Panc1 (cell line): Measurements from ENCODE around the gene SRSF4. TPM values are rescaled to one million over a fixed set of nuclear protein-coding genes. Genes with fewer than 3 reads are reported as not detected.

Experiments used
- ATAC-seq: fragments of 200-7000 bp; cut with Tn5 transposase; 2 replicates; pipeline ENCODE4 v1.9.1; 2020; ENCODE audit warnings: mild to moderate bottlenecking, moderate library complexity
- BruUV-seq: library from RNA; stranded (reverse); fragments of 400-500 nt; replicated peaks from 2 replicates; lab custom pipeline; 2021; lab: Mats Ljungman, UMichigan
- CTCF ChIA-PET: fragments of 300-600 bp; sonication (Branson Sonifier 250); formaldehyde crosslinking; loops from one replicate; lab custom pipeline; 2022; ENCODE audit warnings: antibody characterized with exemption; lab: Charles Lee
- POLR2A ChIA-PET: fragments of 300-600 bp; sonication (Branson Sonifier 250); formaldehyde crosslinking; loops from one replicate; lab custom pipeline; 2022; ENCODE audit warnings: antibody characterized with exemption; lab: Charles Lee
- DNase-seq: peaks from one replicate; pipeline ENCODE4 v3.0.0-alpha.2; 2010; ENCODE audit warnings: low read depth, low spot score
- H3K27ac ChIP-seq: 2 replicates; pipeline ENCODE4 v1.5.1; 2011; ENCODE audit warnings: mild to moderate bottlenecking, low read length, inconsistent platforms
- H3K27me3 ChIP-seq: fragments of 200-500 bp; sonication (Bioruptor generic); 2 replicates; pipeline ENCODE4 v1.6.0; 2014; ENCODE audit warnings: low read length, inconsistent platforms; ENCODE audit not compliant: control insufficient read depth, insufficient read depth
- H3K36me3 ChIP-seq: fragments of 200-500 bp; sonication (Bioruptor generic); 2 replicates; pipeline ENCODE4 v1.5.1; 2014; ENCODE audit warnings: inconsistent platforms, mild to moderate bottlenecking, low read length, moderate library complexity; ENCODE audit not compliant: control insufficient read depth, insufficient read depth
- H3K4me1 ChIP-seq: 2 replicates; pipeline ENCODE4 v1.5.1; 2011; ENCODE audit warnings: inconsistent platforms, mild to moderate bottlenecking, low read length, moderate library complexity; ENCODE audit not compliant: control insufficient read depth, insufficient read depth
- H3K4me3 ChIP-seq, 2 experiments: 2 replicates each; pipeline ENCODE4 v1.5.1; 2011 to 2012; ENCODE audit warnings: low read depth in 2 of 2, low read length in 2 of 2, mild to moderate bottlenecking in 2 of 2, inconsistent platforms in 1 of 2, moderate library complexity in 1 of 2
- H3K9me3 ChIP-seq: fragments of 200-500 bp; sonication (Bioruptor generic); 2 replicates; pipeline ENCODE4 v1.5.1; 2014; ENCODE audit warnings: low read depth, mild to moderate bottlenecking, inconsistent platforms, low read length, moderate library complexity; ENCODE audit not compliant: control insufficient read depth, insufficient read depth
- POLR2AphosphoS5 ChIP-seq: IDR thresholded peaks from 2 replicates; pipeline ENCODE4 v1.6.1; 2012; ENCODE audit warnings: mild to moderate bottlenecking, low read depth, low read length, moderate library complexity
- SIN3A ChIP-seq: IDR thresholded peaks from 2 replicates; pipeline ENCODE4 v1.6.1; 2012; ENCODE audit warnings: low read depth, mild to moderate bottlenecking, low read length, moderate library complexity, borderline replicate concordance; ENCODE audit not compliant: insufficient read depth
- TCF7L2 ChIP-seq: IDR thresholded peaks from 2 replicates; pipeline ENCODE4 v1.6.1; 2011; ENCODE audit warnings: mild to moderate bottlenecking, low read depth, low read length, inconsistent platforms
- in situ Hi-C: cut with HindIII; loops from 2 replicates; pipeline ENCODE4 v1.10.0; 2016; ENCODE audit warnings: low sequenced_read_pairs, low pct_unique_long_range_greater_than_20kb
- intact Hi-C: fragments of 100-400 bp; cut with micrococcal nuclease; formaldehyde crosslinking; loops from one replicate; pipeline ENCODE4 v1.10.0; 2022; ENCODE audit not compliant: unreplicated experiment
- total RNA-seq: library from RNA; stranded (reverse); gene quantifications from one replicate; pipeline ENCODE4 v1.2.1, GENCODE V29; 2021; ENCODE audit not compliant: unreplicated experiment
- TF ChIP-seq, protein P1 (sequence below), 2 experiments: IDR thresholded peaks; 2 replicates each; pipeline ENCODE4 v1.6.1; 2011 to 2012; ENCODE audit warnings: low read depth in 2 of 2, control low read depth in 1 of 2, low read length in 1 of 2, mild to moderate bottlenecking in 1 of 2, moderate library complexity in 1 of 2; ENCODE audit not compliant: insufficient read depth in 1 of 2
- TF ChIP-seq, protein P2 (sequence below): fragments of 450-650 bp; IDR thresholded peaks from 2 replicates; pipeline ENCODE4 v1.5.1; 2017; ENCODE audit warnings: mild to moderate bottlenecking

SRSF4 gene
- total RNA-seq, 1 experiment from 2014 or later, result 77.5 TPM

DNA sequence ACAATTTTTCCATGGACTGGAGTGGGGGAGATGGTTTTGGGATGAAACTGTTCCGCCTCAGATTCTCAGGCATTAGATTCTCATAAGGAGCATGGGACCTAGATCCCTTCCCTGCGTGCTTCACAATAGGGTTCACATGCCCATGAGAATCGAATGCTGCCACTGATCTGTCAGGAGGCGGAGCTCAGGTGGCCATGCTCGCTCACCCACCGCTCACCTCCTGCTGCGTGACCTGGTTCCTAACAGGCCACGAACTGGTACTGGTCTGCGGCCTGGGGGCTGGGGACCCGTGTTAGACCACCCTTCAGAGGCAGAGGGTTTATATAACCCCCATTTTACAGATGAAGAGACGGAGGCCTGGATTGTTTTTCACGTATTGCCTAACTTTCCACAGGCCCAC is 16.3 kb upstream of the SRSF4 start:
- ChIA-PET CTCF (interaction anchor here (0.8 to 1.3 kb wide), 3 partner anchors 16 to 142 kb away, joined by 3 to 8 read pairs (median 4); partner anchors contain the start of gene SRSF4), POLR2A (interaction anchor here (0.7 kb wide), 1 partner anchor 16 kb away, joined by 3 read pairs; the partner anchor contains the start of gene SRSF4)
- Histone ChIP-seq H3K27ac (no peak overlapping the region), H3K9me3 (no peaks in the 10 kb centered on the region), H3K4me3 (no peak overlapping the region), H3K36me3 (peaks cover 3% of the 10 kb centered on the region), H3K4me1 (peaks cover 8% of the 10 kb centered on the region), H3K27me3 (no peaks in the 10 kb centered on the region)
- BruUV-seq, result no TSS peak
- ATAC-seq (no peak), DNase-seq (no peak)
- intact Hi-C loops (no loop called here), in situ Hi-C loops (no loop called here)
- TF ChIP-seq, protein P1, sequence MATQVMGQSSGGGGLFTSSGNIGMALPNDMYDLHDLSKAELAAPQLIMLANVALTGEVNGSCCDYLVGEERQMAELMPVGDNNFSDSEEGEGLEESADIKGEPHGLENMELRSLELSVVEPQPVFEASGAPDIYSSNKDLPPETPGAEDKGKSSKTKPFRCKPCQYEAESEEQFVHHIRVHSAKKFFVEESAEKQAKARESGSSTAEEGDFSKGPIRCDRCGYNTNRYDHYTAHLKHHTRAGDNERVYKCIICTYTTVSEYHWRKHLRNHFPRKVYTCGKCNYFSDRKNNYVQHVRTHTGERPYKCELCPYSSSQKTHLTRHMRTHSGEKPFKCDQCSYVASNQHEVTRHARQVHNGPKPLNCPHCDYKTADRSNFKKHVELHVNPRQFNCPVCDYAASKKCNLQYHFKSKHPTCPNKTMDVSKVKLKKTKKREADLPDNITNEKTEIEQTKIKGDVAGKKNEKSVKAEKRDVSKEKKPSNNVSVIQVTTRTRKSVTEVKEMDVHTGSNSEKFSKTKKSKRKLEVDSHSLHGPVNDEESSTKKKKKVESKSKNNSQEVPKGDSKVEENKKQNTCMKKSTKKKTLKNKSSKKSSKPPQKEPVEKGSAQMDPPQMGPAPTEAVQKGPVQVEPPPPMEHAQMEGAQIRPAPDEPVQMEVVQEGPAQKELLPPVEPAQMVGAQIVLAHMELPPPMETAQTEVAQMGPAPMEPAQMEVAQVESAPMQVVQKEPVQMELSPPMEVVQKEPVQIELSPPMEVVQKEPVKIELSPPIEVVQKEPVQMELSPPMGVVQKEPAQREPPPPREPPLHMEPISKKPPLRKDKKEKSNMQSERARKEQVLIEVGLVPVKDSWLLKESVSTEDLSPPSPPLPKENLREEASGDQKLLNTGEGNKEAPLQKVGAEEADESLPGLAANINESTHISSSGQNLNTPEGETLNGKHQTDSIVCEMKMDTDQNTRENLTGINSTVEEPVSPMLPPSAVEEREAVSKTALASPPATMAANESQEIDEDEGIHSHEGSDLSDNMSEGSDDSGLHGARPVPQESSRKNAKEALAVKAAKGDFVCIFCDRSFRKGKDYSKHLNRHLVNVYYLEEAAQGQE (IDR thresholded peaks at IDR 0.05; ENCODE audit: insufficient read depth in 1 of 2, low read depth in 2 of 2, low read length in 1 of 2), result no peak
- TF ChIP-seq, protein P2, sequence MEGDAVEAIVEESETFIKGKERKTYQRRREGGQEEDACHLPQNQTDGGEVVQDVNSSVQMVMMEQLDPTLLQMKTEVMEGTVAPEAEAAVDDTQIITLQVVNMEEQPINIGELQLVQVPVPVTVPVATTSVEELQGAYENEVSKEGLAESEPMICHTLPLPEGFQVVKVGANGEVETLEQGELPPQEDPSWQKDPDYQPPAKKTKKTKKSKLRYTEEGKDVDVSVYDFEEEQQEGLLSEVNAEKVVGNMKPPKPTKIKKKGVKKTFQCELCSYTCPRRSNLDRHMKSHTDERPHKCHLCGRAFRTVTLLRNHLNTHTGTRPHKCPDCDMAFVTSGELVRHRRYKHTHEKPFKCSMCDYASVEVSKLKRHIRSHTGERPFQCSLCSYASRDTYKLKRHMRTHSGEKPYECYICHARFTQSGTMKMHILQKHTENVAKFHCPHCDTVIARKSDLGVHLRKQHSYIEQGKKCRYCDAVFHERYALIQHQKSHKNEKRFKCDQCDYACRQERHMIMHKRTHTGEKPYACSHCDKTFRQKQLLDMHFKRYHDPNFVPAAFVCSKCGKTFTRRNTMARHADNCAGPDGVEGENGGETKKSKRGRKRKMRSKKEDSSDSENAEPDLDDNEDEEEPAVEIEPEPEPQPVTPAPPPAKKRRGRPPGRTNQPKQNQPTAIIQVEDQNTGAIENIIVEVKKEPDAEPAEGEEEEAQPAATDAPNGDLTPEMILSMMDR, result no peak
- TF ChIP-seq POLR2AphosphoS5, result no peak
- no peak for TF ChIP-seq SIN3A
- TF ChIP-seq TCF7L2, result no peak

DNA sequence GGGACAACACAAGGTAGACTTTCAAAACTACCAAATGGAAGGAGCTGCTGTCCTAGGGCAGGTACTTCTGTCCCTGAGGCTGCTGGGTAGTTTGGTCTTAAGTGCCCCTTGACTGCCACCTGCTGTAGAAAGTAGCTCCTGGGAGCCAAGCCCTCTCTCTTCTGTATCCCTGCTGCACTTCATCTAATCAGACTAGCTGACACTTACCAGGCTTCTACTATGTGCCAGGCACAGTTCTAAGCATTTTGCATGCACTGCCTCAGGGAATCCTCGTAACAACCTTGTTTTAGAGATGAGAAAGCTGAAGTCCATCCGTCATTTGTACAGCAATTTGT is 15.9 kb upstream of the SRSF4 start:
- POLR2A ChIA-PET, result interaction anchor here (0.7 kb wide), 1 partner anchor 16 kb away, joined by 3 read pairs; the partner anchor contains the start of gene SRSF4
- H3K36me3 ChIP-seq, result peaks cover 3% of the 10 kb centered on the region
- intact Hi-C loops (no loop called here), in situ Hi-C loops (no loop called here)
- H3K9me3 ChIP-seq, result no peaks in the 10 kb centered on the region
- ATAC-seq (peak; percentile 91), DNase-seq (no peak)
- no peaks in the 10 kb centered on the region for H3K27me3 ChIP-seq
- BruUV-seq, result no TSS peak
- CTCF ChIA-PET, result interaction anchor here (0.8 to 1.3 kb wide), 3 partner anchors 16 to 142 kb away, joined by 3 to 8 read pairs (median 4); partner anchors contain the start of gene SRSF4
- TF ChIP-seq TCF7L2 (no peak), POLR2AphosphoS5 (no peak), SIN3A (no peak)
- TF ChIP-seq, protein P2, result no peak; the same call in 1 of the 2 replicates
- TF ChIP-seq, protein P1 (IDR thresholded peaks at IDR 0.05; ENCODE audit: insufficient read depth in 1 of 2, low read depth in 2 of 2, low read length in 1 of 2), result no peak
- H3K27ac ChIP-seq, result no peak overlapping the region
- peaks cover 5% of the 10 kb centered on the region for H3K4me1 ChIP-seq
- no peak overlapping the region for H3K4me3 ChIP-seq
